Measurements from ENCODE around the gene CCR6.
"Not testable (repeated sequence)": the region's sequence is repeated elsewhere in the genome, so short reads cannot be mapped to it uniquely, and the experiment has no call there.

The CCR6 gene

DNA sequence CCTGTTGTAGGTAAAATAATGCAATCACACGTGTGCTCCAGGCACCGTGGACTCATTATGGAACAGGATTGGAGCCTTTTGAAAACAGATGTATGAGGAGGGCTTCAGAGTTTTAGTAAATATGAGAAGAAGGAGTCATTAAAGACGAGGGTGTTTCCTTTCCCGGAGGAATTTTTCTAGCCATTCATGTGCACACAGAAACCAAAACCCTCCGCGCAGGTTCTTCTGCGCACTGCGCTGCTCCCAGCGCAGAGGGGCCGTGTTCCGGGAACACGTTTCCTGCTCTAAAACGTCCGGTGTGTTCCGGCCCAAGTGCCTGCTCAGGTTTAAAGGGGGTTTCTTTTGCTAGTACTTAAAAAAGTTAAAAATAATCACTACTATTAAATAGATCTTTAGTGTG is 23.2 kb downstream of the CCR6 start:
- no peak for DNase-seq

DNA sequence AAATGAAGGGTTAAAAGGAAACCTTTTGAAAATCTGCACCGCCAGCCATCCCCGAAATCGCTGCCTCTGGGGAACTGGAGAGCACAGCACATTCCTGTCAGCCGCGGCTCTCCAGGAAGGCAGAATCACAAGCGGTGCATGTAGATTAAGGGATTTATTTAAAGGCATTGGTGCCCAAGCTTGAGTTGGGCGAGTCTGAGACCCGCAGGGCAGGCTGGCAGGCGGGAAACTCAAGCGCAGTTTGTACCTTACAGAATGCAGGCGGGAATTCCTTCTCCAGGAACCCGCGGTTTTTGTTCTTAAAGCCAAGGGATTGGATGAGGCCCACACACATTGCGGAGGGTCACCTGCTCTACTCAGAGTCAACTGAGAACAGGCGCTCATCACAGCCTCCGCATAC is 24.1 kb downstream of the CCR6 start:
- no peak for DNase-seq

- DNase-seq: no peak
These were observed 25.1 kb downstream of the CCR6 start for GRCh38 chr6:167148021-167148420.

DNA sequence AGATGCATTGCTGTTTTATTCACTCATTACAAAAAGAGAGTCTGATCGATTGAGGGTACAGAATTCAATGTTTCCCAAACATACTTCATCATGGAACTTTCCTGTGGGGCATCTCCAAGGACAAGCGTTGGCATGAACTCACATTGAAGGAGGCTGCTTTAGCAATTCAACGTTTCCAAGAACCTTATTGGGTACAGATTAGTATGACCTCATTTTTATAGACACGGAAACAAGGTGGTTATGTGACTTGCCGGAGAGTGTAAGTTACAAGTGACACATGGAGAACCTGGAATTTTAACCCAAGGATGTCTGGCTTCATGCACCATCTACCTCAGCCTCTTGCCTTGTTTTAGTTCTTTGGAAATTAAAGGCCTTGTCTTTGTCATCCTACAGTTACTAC is 26.1 kb downstream of the CCR6 start:
- no peak for DNase-seq

- DNase-seq: no peak
These were observed 28.1 kb downstream of the CCR6 start for GRCh38 chr6:167150941-167151549.

DNA sequence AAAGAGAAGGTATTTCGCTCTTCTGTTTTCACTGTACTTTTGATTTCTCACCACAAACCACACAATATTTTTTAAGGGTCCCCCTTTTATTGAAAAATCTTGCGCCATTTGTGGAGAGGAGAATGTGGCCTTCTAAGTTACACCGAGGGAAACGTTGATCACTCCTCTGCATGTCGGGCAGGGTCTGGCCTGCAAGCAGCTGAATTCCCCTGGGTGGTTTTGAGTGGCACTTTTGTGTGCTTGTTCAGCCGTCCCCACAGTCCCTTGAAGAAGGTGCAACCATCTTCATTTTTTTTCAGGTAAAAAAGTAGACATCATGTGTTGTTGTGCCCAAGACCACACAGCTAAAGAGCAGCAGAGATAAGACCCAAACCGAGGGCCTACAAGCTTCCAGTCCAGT is 28.8 kb downstream of the CCR6 start:
- DNase-seq: no peak

- no peak for DNase-seq
These were observed 30.0 kb downstream of the CCR6 start for GRCh38 chr6:167152862-167153261.

GRCh38 chr6:167153521-167153959 is 30.6 kb downstream of the CCR6 start:
- no peak for DNase-seq

GRCh38 chr6:167154291-167154690 is 31.4 kb downstream of the CCR6 start:
- DNase-seq: no peak

- DNase-seq: no peak
These were observed 32.0 kb downstream of the CCR6 start for GRCh38 chr6:167154895-167155294.

- DNase-seq: no peak
These were observed 34.5 kb downstream of the CCR6 start for GRCh38 chr6:167157414-167157813.

DNA sequence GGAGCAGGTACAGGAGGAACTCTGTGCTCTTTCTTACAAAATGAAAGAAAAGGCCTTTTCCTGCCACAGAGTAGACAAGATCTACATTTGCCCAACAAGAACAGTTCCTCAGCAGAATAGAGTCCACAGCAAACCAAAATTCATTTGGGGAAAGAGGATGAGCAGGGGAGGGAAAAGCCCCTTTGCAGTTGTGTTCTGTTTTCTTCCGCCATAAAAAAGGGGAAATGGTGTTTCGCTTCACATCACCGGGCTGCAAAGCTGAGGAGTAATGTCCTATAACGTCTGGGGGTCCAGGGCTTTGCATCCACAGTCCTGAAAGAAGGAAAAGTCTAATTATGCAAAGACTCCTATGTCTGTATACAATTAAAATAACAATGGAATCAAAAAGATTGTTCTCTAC is 35.0 kb downstream of the CCR6 start, which contains the start of gene GPR31:
TSS of gene GPR31 (minus strand) at position 118 of the 400 bp plus-strand sequence. CDS start 149 bp downstream, outside the sequence.
- DNase-seq: no peak

DNA sequence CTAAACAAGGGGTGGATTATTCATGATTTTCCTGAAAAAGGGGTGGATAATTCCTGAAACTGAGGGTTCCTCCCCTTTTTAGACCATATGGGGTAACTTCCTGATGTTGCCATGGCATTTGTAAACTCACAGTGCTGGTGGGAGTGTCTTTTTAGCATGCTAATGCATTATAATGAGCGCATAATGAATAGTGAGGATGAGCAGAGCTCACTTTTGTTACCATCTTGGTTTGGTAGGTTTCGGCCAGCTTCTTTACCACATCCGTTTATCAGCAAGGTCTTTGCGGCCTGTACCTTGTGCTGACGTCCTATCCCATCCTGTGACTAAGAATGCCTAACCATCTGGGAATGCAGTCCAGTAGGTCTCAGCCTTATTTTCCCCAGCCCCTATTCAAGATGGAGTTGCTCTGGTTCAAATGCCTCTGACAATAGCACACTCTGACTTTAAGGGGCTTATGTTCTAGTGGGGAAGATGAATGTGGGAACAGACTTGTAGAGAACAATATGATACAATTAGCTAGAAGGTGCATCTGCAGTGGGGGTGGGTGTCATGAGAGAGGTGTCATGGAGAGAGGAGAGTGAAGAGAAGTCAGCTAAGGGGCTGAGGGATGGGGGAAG is 39.1 kb downstream of the CCR6 start:
- no peak for DNase-seq

DNA sequence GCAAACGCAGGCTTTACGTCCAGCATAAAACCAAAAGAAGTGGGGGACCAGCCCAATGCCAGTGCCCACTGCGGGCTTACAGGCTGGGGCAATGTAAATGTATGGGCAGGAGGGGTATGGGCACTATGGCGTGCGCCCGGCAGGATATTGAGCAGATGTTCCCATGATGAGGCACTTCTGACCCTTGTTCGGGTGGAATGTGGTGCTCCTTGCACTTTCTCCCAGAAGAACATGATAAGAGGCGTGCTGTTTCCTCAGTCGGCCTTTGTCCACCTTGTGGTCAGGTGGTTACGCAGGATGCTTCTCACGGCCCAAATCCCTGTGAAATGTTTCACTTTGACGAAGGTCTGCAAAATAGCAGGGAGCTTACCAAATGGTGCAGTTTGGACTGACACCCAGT is 39.7 kb downstream of the CCR6 start:
- DNase-seq: no peak

DNA sequence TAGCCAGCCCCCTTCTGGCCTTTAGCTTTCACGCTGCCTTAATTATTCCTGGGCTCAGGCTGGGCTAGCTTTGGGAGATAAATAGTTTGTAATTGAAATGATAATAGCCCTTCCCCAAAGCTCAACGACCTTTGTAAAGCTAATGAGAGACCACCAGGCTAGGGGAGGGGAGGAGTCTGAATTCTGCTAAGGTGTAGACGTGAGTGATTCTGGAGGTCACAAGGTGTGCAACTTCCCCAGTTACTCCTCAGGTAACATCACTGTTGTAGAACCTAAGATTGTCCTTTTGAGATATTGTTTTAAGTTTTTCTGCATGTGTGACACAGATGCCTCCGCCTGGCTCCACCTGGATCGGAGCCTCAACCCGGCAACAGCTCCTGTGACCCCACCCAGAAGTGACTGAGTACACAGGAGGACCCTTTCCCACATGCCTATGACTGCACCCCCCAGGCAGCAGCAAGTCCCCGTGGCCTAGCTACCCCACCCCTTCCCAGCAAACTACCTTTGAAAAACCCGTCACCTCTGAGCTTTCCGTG is 40.6 kb downstream of the CCR6 start:
- DNase-seq: no peak

- DNase-seq: no peak
These were observed 41.4 kb downstream of the CCR6 start for GRCh38 chr6:167164261-167164660.

GRCh38 chr6:167165858-167166471 is 43.1 kb downstream of the CCR6 start:
- no peak for DNase-seq

DNA sequence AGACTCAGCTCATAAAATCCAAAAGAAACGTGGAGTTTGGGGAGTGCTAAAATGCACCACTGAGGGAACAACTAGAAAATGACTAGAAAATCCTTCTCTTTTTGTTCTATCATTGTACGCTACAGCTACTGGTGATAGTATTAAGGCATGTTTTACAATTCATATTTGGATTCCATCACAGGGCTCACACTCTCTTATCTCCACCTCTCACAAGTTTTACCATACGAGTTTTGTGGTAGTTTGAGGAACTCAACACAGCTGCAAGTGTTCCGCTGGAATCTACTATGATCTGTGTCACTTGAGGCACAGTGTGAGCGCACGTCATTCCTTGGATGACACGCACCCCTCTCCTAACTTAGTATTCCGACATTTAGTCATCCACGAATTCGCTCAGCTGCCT is 44.8 kb downstream of the CCR6 start:
- not testable (repeated sequence) for DNase-seq

- DNase-seq: not testable (repeated sequence)
These were observed 45.4 kb downstream of the CCR6 start for GRCh38 chr6:167168296-167168695.

GRCh38 chr6:167169867-167170266 is 47.0 kb downstream of the CCR6 start:
- DNase-seq: not testable (repeated sequence)

GRCh38 chr6:167171300-167171699 is 48.4 kb downstream of the CCR6 start:
- DNase-seq: not testable (repeated sequence)

GRCh38 chr6:167172011-167172410 is 49.1 kb downstream of the CCR6 start:
- not testable (repeated sequence) for DNase-seq

DNA sequence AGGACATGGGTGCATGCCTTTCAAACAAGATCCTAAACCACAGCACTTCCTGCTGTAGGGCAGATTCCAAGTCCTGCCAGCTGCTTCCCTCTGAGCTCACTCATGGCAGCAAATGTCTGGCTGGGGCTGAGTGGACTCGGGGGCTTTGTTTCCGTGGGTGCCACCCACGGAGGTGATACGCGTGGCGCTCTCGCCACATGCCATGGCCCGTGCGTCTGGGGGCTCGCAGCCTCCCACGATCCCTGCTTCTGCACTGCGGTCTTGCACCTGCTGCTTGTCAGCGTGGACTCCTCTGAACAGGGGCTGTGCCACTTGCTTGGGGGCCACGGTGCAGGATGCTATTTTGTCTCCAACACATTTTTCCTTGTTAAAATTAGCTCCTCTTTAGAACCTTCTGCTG is 54.4 kb downstream of the CCR6 start:
- DNase-seq: not testable (repeated sequence)
